Activated naive CD8-positive, alpha-beta T cell treated with anti-CD3 and anti-CD28 coated beads for 36 hours (primary cell): ENCODE measurements around the gene PEAK3. TPM values are rescaled to one million over a fixed set of nuclear protein-coding genes. Genes with fewer than 3 reads are reported as not detected.

ENCODE experiments used
- DNase-seq: peaks from one replicate; pipeline ENCODE4 v3.0.0; 2021
- H3K27ac Mint-ChIP-seq: one replicate; pipeline ENCODE4 v1.8.0; 2022; ENCODE audit warnings: mild to moderate bottlenecking, moderate library complexity, mixed read lengths
- H3K27me3 Mint-ChIP-seq: one replicate; pipeline ENCODE4 v1.8.0; 2022; ENCODE audit warnings: mild to moderate bottlenecking, mixed read lengths
- H3K36me3 Mint-ChIP-seq: one replicate; pipeline ENCODE4 v1.8.0; 2021; ENCODE audit warnings: mild to moderate bottlenecking, mixed read lengths
- H3K4me1 Mint-ChIP-seq: one replicate; pipeline ENCODE4 v1.8.0; 2021; ENCODE audit warnings: mixed read lengths
- H3K4me3 Mint-ChIP-seq: one replicate; pipeline ENCODE4 v1.8.0; 2022; ENCODE audit warnings: mild to moderate bottlenecking, moderate library complexity, mixed read lengths
- H3K9me3 Mint-ChIP-seq: one replicate; pipeline ENCODE4 v1.8.0; 2022; ENCODE audit warnings: mixed read lengths
- total RNA-seq, 2 experiments: library from RNA; stranded (reverse); gene quantifications; one replicate each; pipeline ENCODE4 v1.2.3, GENCODE V29; 2021

PEAK3 gene
- total RNA-seq, 2 experiments from 2014 or later, result not detected

- no peak overlapping the region for H3K4me3 Mint-ChIP-seq
Measured at GRCh38 chr19:2255112-2255845, 26.7 kb downstream of the PEAK3 start.

GRCh38 chr19:2254064-2254872 is 27.7 kb downstream of the PEAK3 start:
- Mint-ChIP-seq H3K36me3 (no peaks in the 10 kb centered on the region), H3K27me3 (peaks cover 13% of the 10 kb centered on the region), H3K4me3 (peak overlapping the region; percentile 25), H3K4me1 (peaks cover 13% of the 10 kb centered on the region), H3K9me3 (no peaks in the 10 kb centered on the region), H3K27ac (no peak overlapping the region)
- DNase-seq, result no peak

More at GRCh38 chr19:2255112-2255845, 26.7 kb downstream of the PEAK3 start:
- Mint-ChIP-seq H3K27ac (no peak overlapping the region), H3K9me3 (no peaks in the 10 kb centered on the region), H3K36me3 (no peaks in the 10 kb centered on the region), H3K27me3 (peaks cover 13% of the 10 kb centered on the region), H3K4me1 (peaks cover 17% of the 10 kb centered on the region)
- DNase-seq, result no peak

GRCh38 chr19:2253106-2254063 is 28.6 kb downstream of the PEAK3 start:
- peak overlapping the region; percentile 52 for H3K4me3 Mint-ChIP-seq
- no peaks in the 10 kb centered on the region for H3K9me3 Mint-ChIP-seq
- peaks cover 8% of the 10 kb centered on the region for H3K4me1 Mint-ChIP-seq
- peak; percentile 57 for DNase-seq
- no peaks in the 10 kb centered on the region for H3K36me3 Mint-ChIP-seq
- peaks cover 13% of the 10 kb centered on the region for H3K27me3 Mint-ChIP-seq
- H3K27ac Mint-ChIP-seq, result no peak overlapping the region

- no peaks in the 10 kb centered on the region for H3K9me3 Mint-ChIP-seq
- H3K4me3 Mint-ChIP-seq, result peak overlapping the region; percentile 52
Measured at GRCh38 chr19:2252797-2253105, 29.2 kb downstream of the PEAK3 start.

GRCh38 chr19:2252055-2252796 is 29.7 kb downstream of the PEAK3 start:
- H3K27ac Mint-ChIP-seq, result no peak overlapping the region

More at GRCh38 chr19:2252797-2253105, 29.2 kb downstream of the PEAK3 start:
- no peak overlapping the region for H3K27ac Mint-ChIP-seq
- no peak for DNase-seq
- no peaks in the 10 kb centered on the region for H3K36me3 Mint-ChIP-seq
- peaks cover 13% of the 10 kb centered on the region for H3K27me3 Mint-ChIP-seq
- peaks cover 2% of the 10 kb centered on the region for H3K4me1 Mint-ChIP-seq

GRCh38 chr19:2251106-2252054 is 30.6 kb downstream of the PEAK3 start:
- Mint-ChIP-seq H3K27me3 (peaks cover 13% of the 10 kb centered on the region), H3K27ac (no peak overlapping the region), H3K4me1 (peaks cover 2% of the 10 kb centered on the region), H3K4me3 (peak overlapping the region; percentile 48), H3K36me3 (no peaks in the 10 kb centered on the region), H3K9me3 (no peaks in the 10 kb centered on the region)
- DNase-seq, result peak; percentile 57

More at GRCh38 chr19:2252055-2252796, 29.7 kb downstream of the PEAK3 start:
- H3K4me3 Mint-ChIP-seq, result peak overlapping the region; percentile 52
- no peak for DNase-seq
- peaks cover 2% of the 10 kb centered on the region for H3K4me1 Mint-ChIP-seq
- no peaks in the 10 kb centered on the region for H3K9me3 Mint-ChIP-seq
- no peaks in the 10 kb centered on the region for H3K36me3 Mint-ChIP-seq
- peaks cover 13% of the 10 kb centered on the region for H3K27me3 Mint-ChIP-seq

GRCh38 chr19:2250766-2251105 is 31.2 kb downstream of the PEAK3 start:
- peaks cover 2% of the 10 kb centered on the region for H3K36me3 Mint-ChIP-seq
- H3K27ac Mint-ChIP-seq, result no peak overlapping the region
- no peaks in the 10 kb centered on the region for H3K9me3 Mint-ChIP-seq
- no peak for DNase-seq
- peaks cover 2% of the 10 kb centered on the region for H3K4me1 Mint-ChIP-seq
- peaks cover 13% of the 10 kb centered on the region for H3K27me3 Mint-ChIP-seq
- H3K4me3 Mint-ChIP-seq, result no peak overlapping the region

GRCh38 chr19:2249880-2250765 is 31.9 kb downstream of the PEAK3 start:
- no peak overlapping the region for H3K4me3 Mint-ChIP-seq
- H3K36me3 Mint-ChIP-seq, result peaks cover 2% of the 10 kb centered on the region
- H3K27ac Mint-ChIP-seq, result no peak overlapping the region
- no peaks in the 10 kb centered on the region for H3K9me3 Mint-ChIP-seq
- H3K27me3 Mint-ChIP-seq, result peaks cover 13% of the 10 kb centered on the region
- H3K4me1 Mint-ChIP-seq, result peaks cover 2% of the 10 kb centered on the region
- DNase-seq, result no peak

GRCh38 chr19:2249010-2249866 is 32.7 kb downstream of the PEAK3 start, which contains the start of gene AMH:
TSS of gene AMH (plus strand) at chr19:2249323. CDS start at chr19:2249333, 10 bp downstream.
- H3K27me3 Mint-ChIP-seq, result peaks cover 13% of the 10 kb centered on the region

GRCh38 chr19:2248136-2249009 is 33.6 kb downstream of the PEAK3 start:
- no peak for DNase-seq
- peaks cover 8% of the 10 kb centered on the region for H3K36me3 Mint-ChIP-seq
- no peak overlapping the region for H3K27ac Mint-ChIP-seq
- H3K9me3 Mint-ChIP-seq, result no peaks in the 10 kb centered on the region
- no peak overlapping the region for H3K4me3 Mint-ChIP-seq
- H3K4me1 Mint-ChIP-seq, result no peaks in the 10 kb centered on the region
- H3K27me3 Mint-ChIP-seq, result peaks cover 8% of the 10 kb centered on the region

More at GRCh38 chr19:2249010-2249866, 32.7 kb downstream of the PEAK3 start, which contains the start of gene AMH:
- Mint-ChIP-seq H3K27ac (no peak within 1 kb of the TSS), H3K4me3 (no peak within 1 kb of the TSS), H3K4me1 (peaks cover 2% of the 10 kb centered on the region), H3K9me3 (no peaks in the 10 kb centered on the region), H3K36me3 (peaks cover 8% of the 10 kb centered on the region)
- DNase-seq, result no peak

GRCh38 chr19:2247433-2248101 is 34.4 kb downstream of the PEAK3 start:
- no peak for DNase-seq
- peaks cover 10% of the 10 kb centered on the region for H3K36me3 Mint-ChIP-seq
- no peaks in the 10 kb centered on the region for H3K9me3 Mint-ChIP-seq
- no peak overlapping the region for H3K4me3 Mint-ChIP-seq
- peaks cover 4% of the 10 kb centered on the region for H3K4me1 Mint-ChIP-seq
- peaks cover 7% of the 10 kb centered on the region for H3K27me3 Mint-ChIP-seq
- H3K27ac Mint-ChIP-seq, result no peak overlapping the region
